NCI-H226 (cell line): ENCODE data around the gene NANP.

Experiments
- DNase-seq: peaks from one replicate; pipeline ENCODE4 v3.0.0-alpha.2; 2015

The NANP gene

DNA sequence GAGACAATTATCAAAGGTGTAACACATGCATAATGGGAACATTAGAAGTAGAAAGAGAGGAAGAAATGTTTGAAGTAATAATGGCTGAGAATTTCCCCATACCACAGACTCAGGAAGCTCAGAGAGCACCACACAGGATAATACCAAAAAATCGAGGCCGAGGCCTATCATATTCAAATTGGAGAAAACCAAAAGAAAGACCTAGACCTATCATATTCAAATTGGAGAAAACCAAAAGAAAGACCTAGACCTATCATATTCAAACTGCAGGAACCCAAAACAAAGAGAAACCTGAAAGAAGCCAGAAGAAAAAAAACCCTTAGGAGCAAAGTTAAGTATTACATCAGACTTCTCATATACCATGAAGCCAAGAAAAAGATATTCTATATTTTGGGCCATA lies 56.5 kb downstream of the NANP start:
- no peak for DNase-seq

DNA sequence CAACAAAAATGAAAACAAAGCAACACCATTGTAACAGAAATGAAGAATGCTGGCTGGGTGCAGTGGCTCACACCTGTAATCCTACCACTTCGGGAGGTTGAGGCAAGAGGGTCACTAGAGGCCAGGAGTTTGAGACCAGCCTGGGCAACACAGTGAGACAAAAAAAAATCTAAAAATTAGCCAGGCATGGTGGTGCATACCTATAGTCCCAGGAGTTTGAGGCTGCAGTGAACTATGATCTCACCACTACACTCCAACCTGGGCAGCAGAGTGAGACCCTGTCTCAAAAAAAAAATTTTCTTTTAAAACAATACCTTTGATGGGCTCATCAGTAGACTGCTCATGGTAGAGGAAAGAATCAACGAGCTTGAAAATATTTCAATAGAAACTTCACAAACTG lies 57.0 kb downstream of the NANP start:
- DNase-seq = no peak

DNA sequence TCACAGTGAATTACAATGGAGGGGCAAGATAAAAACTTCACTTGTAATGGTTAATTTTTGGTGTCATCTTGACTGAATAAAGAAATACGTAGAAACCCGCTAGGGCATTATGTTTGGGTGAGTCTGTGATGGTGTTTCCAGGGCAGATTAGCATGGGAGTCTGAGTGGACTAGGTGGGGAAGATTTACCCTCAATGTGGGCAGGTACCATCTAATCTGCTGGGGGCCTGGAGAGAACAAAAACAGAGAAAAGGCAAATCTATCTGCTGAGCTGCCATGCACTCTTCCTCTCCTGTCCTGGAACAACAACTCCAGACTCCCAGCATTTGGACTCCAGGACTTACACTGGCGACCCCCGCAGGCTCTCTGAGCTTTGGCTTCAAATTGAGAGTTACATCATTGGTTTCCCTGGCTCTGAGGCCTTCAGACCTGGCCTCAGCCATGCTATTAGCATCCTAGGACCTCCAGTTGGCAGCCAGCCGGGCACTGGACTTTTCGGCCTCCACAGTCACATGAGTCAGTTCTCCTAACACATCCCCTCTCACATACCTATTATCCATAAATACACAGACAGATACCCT lies 58.1 kb downstream of the NANP start:
- DNase-seq = no peak

DNA sequence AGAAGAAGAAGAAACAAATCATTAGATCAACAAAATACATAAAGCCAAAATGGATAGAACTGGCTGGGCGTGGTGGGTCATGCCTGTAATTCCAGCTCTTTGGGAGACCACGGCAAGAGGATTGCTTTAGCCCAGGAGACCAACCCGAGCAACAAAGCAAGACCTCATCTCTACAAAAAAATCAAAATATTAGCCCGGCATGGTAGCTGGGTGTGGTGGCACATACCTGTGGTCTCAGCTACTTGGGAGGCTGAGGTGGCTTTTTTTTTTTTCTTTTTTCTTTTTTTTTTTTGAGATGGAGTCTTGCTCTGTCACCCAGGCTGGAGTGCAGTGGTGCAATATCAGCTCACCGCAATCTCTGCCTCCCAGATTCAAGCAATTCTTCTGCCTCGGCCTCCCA lies 59.9 kb downstream of the NANP start:
- DNase-seq = no peak

DNA sequence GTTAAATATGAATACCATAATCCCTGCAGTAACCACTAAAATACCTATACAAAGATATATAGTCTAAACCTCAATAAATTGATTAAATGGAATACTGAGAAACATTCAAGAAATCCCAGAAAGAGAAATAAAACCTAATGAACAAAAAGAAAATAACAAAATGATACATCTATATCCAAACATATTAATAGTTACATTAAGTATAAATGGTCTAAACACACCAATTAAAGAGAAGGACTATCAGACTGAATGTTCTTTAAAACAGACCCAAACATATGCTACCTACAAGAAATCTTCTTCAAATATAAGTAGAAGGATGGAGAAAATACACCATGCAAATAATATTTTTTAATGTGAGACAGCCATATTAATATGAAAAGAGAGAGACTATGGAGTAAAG lies 60.5 kb downstream of the NANP start:
- DNase-seq = no peak
